Measurements from ENCODE around the gene HMX1.

HMX1 gene

GRCh38 chr4:8878421-8878820, 6.8 kb upstream of the HMX1 start:
- no peak for TF ChIP-seq CTCF (IDR thresholded peaks at IDR 0.05; ENCODE audit: low read depth, low read length)

GRCh38 chr4:8877780-8878040, 6.1 kb upstream of the HMX1 start:
- H3K4me3 ChIP-seq (ENCODE audit: low read depth, low read length) = no peak overlapping the region
- no peak for TF ChIP-seq CTCF (IDR thresholded peaks at IDR 0.05; ENCODE audit: low read depth, low read length)

More at GRCh38 chr4:8878421-8878820, 6.8 kb upstream of the HMX1 start:
- H3K4me3 ChIP-seq (ENCODE audit: low read depth, low read length) = no peak overlapping the region

- no peak overlapping the region for H3K4me3 ChIP-seq (ENCODE audit: low read depth, low read length)
- no peak for TF ChIP-seq CTCF (IDR thresholded peaks at IDR 0.05; ENCODE audit: low read depth, low read length)
These were observed 5.5 kb upstream of the HMX1 start for GRCh38 chr4:8876982-8877779.

GRCh38 chr4:8874896-8875680, 3.4 kb upstream of the HMX1 start:
- H3K4me3 ChIP-seq (ENCODE audit: low read depth, low read length) = no peak overlapping the region
- TF ChIP-seq CTCF (IDR thresholded peaks at IDR 0.05; ENCODE audit: low read depth, low read length) = no peak

- H3K4me3 ChIP-seq (ENCODE audit: low read depth, low read length) = no peak overlapping the region
- TF ChIP-seq CTCF (IDR thresholded peaks at IDR 0.05; ENCODE audit: low read depth, low read length) = no peak
These were observed 2.6 kb upstream of the HMX1 start for GRCh38 chr4:8874003-8874895.

- TF ChIP-seq CTCF (IDR thresholded peaks at IDR 0.05; ENCODE audit: low read depth, low read length) = no peak
- no peak overlapping the region for H3K4me3 ChIP-seq (ENCODE audit: low read depth, low read length)
These were observed 1.0 kb upstream of the HMX1 start for GRCh38 chr4:8872402-8873291.
